HCEC 1CT (cell line): ENCODE data around the gene WRAP73.

Experiments
- DNase-seq: peaks from one replicate; pipeline ENCODE4 v3.0.0-alpha.2; 2017

WRAP73 gene

GRCh38 chr1:3609769-3610526 lies 40.0 kb downstream of the WRAP73 start:
- DNase-seq, result no peak

- no peak for DNase-seq
Measured at GRCh38 chr1:3609016-3609768, 40.7 kb downstream of the WRAP73 start.

GRCh38 chr1:3608154-3608553 lies 41.7 kb downstream of the WRAP73 start:
- no peak for DNase-seq

- DNase-seq, result no peak
Measured at GRCh38 chr1:3607703-3608065, 42.2 kb downstream of the WRAP73 start.

GRCh38 chr1:3606779-3607702 lies 42.9 kb downstream of the WRAP73 start:
- no peak for DNase-seq

- no peak for DNase-seq
Measured at GRCh38 chr1:3604997-3605823, 44.7 kb downstream of the WRAP73 start.

- DNase-seq, result no peak
Measured at GRCh38 chr1:3604468-3604974, 45.4 kb downstream of the WRAP73 start.

GRCh38 chr1:3603571-3604467 lies 46.1 kb downstream of the WRAP73 start:
- no peak for DNase-seq

- DNase-seq, result no peak
Measured at GRCh38 chr1:3603156-3603555, 46.7 kb downstream of the WRAP73 start.

GRCh38 chr1:3602375-3602774 lies 47.5 kb downstream of the WRAP73 start:
- no peak for DNase-seq

- no peak for DNase-seq
Measured at GRCh38 chr1:3601743-3602142, 48.2 kb downstream of the WRAP73 start.

GRCh38 chr1:3600354-3600753 lies 49.5 kb downstream of the WRAP73 start:
- no peak for DNase-seq

GRCh38 chr1:3599816-3600215 lies 50.1 kb downstream of the WRAP73 start:
- no peak for DNase-seq

- no peak for DNase-seq
Measured at GRCh38 chr1:3599286-3599811, 50.6 kb downstream of the WRAP73 start.

- no peak for DNase-seq
Measured at GRCh38 chr1:3598522-3599285, 51.2 kb downstream of the WRAP73 start.

- DNase-seq, result no peak
Measured at GRCh38 chr1:3598051-3598491, 51.8 kb downstream of the WRAP73 start.

- DNase-seq, result no peak
Measured at GRCh38 chr1:3597599-3597964, 52.3 kb downstream of the WRAP73 start.

GRCh38 chr1:3596663-3597598 lies 53.0 kb downstream of the WRAP73 start:
- DNase-seq, result no peak

GRCh38 chr1:3595949-3596348 lies 54.0 kb downstream of the WRAP73 start:
- no peak for DNase-seq
